Effector memory CD4-positive, alpha-beta T cell (primary cell): Measurements from ENCODE around the gene ITGA1.

Source experiments
- DNase-seq, 3 donors: peaks; one replicate each; pipeline ENCODE4 v3.0.0-alpha.2; 2020
- H3K27ac ChIP-seq: 2 replicates; pipeline ENCODE4 v1.7.0; 2013; ENCODE audit warnings: mild to moderate bottlenecking, low read length, moderate library complexity; ENCODE audit not compliant: insufficient read depth, poor library complexity, severe bottlenecking
- H3K27me3 ChIP-seq: replicated peaks from 2 replicates; pipeline ENCODE4 v1.7.0; 2013; ENCODE audit warnings: mild to moderate bottlenecking, low read length; ENCODE audit not compliant: insufficient read depth, control insufficient read depth, poor library complexity, severe bottlenecking
- H3K36me3 ChIP-seq: 2 replicates; pipeline ENCODE4 v1.7.0; 2013; ENCODE audit warnings: mild to moderate bottlenecking, low read length, moderate library complexity; ENCODE audit not compliant: control insufficient read depth, insufficient read depth
- H3K4me1 ChIP-seq: 2 replicates; pipeline ENCODE4 v1.7.0; 2013; ENCODE audit warnings: low read length, mild to moderate bottlenecking; ENCODE audit not compliant: control insufficient read depth, insufficient read depth, poor library complexity, severe bottlenecking
- H3K4me3 ChIP-seq: 2 replicates; pipeline ENCODE4 v1.7.0; 2013; ENCODE audit warnings: low read length, low read depth, mild to moderate bottlenecking; ENCODE audit not compliant: insufficient read depth, poor library complexity, severe bottlenecking
- H3K9me3 ChIP-seq: 2 replicates; pipeline ENCODE4 v1.7.0; 2013; ENCODE audit warnings: mild to moderate bottlenecking, low read length, moderate library complexity; ENCODE audit not compliant: control insufficient read depth

The ITGA1 gene

GRCh38 chr5:52924456-52924855 lies 136.7 kb downstream of the ITGA1 start:
- no peak overlapping the region for H3K4me3 ChIP-seq
- no peaks in the 10 kb centered on the region for H3K27me3 ChIP-seq
- H3K4me1 ChIP-seq, result no peaks in the 10 kb centered on the region
- H3K36me3 ChIP-seq, result no peaks in the 10 kb centered on the region
- no peak for DNase-seq
- H3K27ac ChIP-seq, result no peak overlapping the region
- no peaks in the 10 kb centered on the region for H3K9me3 ChIP-seq

GRCh38 chr5:52925001-52925400 lies 137.3 kb downstream of the ITGA1 start:
- Histone ChIP-seq H3K27me3 (no peaks in the 10 kb centered on the region), H3K27ac (no peak overlapping the region), H3K9me3 (no peaks in the 10 kb centered on the region), H3K4me3 (no peak overlapping the region), H3K36me3 (no peaks in the 10 kb centered on the region), H3K4me1 (no peaks in the 10 kb centered on the region)
- DNase-seq, result no peak

GRCh38 chr5:52928689-52929088 lies 141.0 kb downstream of the ITGA1 start:
- Histone ChIP-seq H3K27me3 (no peaks in the 10 kb centered on the region), H3K27ac (no peak overlapping the region), H3K36me3 (no peaks in the 10 kb centered on the region), H3K9me3 (no peaks in the 10 kb centered on the region), H3K4me3 (no peak overlapping the region), H3K4me1 (no peaks in the 10 kb centered on the region)
- no peak for DNase-seq

GRCh38 chr5:52938226-52938625 lies 150.5 kb downstream of the ITGA1 start:
- no peaks in the 10 kb centered on the region for H3K27me3 ChIP-seq

GRCh38 chr5:52943285-52943684 lies 155.6 kb downstream of the ITGA1 start:
- no peak for DNase-seq
- Histone ChIP-seq H3K9me3 (no peaks in the 10 kb centered on the region), H3K27ac (no peak overlapping the region), H3K4me1 (no peaks in the 10 kb centered on the region), H3K4me3 (no peak overlapping the region), H3K27me3 (no peaks in the 10 kb centered on the region), H3K36me3 (no peaks in the 10 kb centered on the region)

More at GRCh38 chr5:52938226-52938625, 150.5 kb downstream of the ITGA1 start:
- Histone ChIP-seq H3K4me1 (no peaks in the 10 kb centered on the region), H3K27ac (no peak overlapping the region), H3K36me3 (no peaks in the 10 kb centered on the region), H3K9me3 (no peaks in the 10 kb centered on the region), H3K4me3 (no peak overlapping the region)
- DNase-seq, result no peak

GRCh38 chr5:52943808-52944207 lies 156.1 kb downstream of the ITGA1 start:
- no peak overlapping the region for H3K27ac ChIP-seq
- H3K9me3 ChIP-seq, result no peaks in the 10 kb centered on the region
- H3K4me1 ChIP-seq, result no peaks in the 10 kb centered on the region
- no peak for DNase-seq
- H3K27me3 ChIP-seq, result no peaks in the 10 kb centered on the region
- H3K36me3 ChIP-seq, result no peaks in the 10 kb centered on the region
- H3K4me3 ChIP-seq, result no peak overlapping the region

GRCh38 chr5:52945040-52945439 lies 157.3 kb downstream of the ITGA1 start:
- H3K27me3 ChIP-seq, result no peaks in the 10 kb centered on the region
- H3K27ac ChIP-seq, result no peak overlapping the region
- H3K9me3 ChIP-seq, result no peaks in the 10 kb centered on the region
- no peak for DNase-seq
- H3K4me3 ChIP-seq, result no peak overlapping the region
- H3K4me1 ChIP-seq, result no peaks in the 10 kb centered on the region
- no peaks in the 10 kb centered on the region for H3K36me3 ChIP-seq

- no peak overlapping the region for H3K4me3 ChIP-seq
- H3K9me3 ChIP-seq, result no peaks in the 10 kb centered on the region
- no peak overlapping the region for H3K27ac ChIP-seq
- H3K36me3 ChIP-seq, result no peaks in the 10 kb centered on the region
- H3K4me1 ChIP-seq, result no peaks in the 10 kb centered on the region
- DNase-seq, result no peak
- no peaks in the 10 kb centered on the region for H3K27me3 ChIP-seq
Observed at GRCh38 chr5:52947208-52947607, 159.5 kb downstream of the ITGA1 start.

- no peak overlapping the region for H3K4me3 ChIP-seq
- no peak overlapping the region for H3K27ac ChIP-seq
- no peaks in the 10 kb centered on the region for H3K9me3 ChIP-seq
- H3K27me3 ChIP-seq, result no peaks in the 10 kb centered on the region
- H3K36me3 ChIP-seq, result no peaks in the 10 kb centered on the region
- H3K4me1 ChIP-seq, result no peaks in the 10 kb centered on the region
- no peak for DNase-seq
Observed at GRCh38 chr5:52947851-52948250, 160.1 kb downstream of the ITGA1 start.

- Histone ChIP-seq H3K4me1 (no peaks in the 10 kb centered on the region), H3K4me3 (no peak overlapping the region), H3K9me3 (no peaks in the 10 kb centered on the region), H3K36me3 (no peaks in the 10 kb centered on the region), H3K27me3 (no peaks in the 10 kb centered on the region), H3K27ac (no peak overlapping the region)
- peak; percentile 21 to 52 (median 21) for DNase-seq
Observed at GRCh38 chr5:52948418-52949076, 160.8 kb downstream of the ITGA1 start.
